Cardiac fibroblast (primary cell): ENCODE results near the gene TGFBI.

Experiments
- DNase-seq, 2 donors: peaks; one replicate each; pipeline versions ENCODE4 v3.0.0 to v3.0.0-alpha.2; 2010; ENCODE audit warnings: low read depth in 2 of 2
- H3K4me3 ChIP-seq, 2 donors: replicated peaks in 1 of 2; 1 replicate in 1 of 2; 2 replicates in 1 of 2; pipeline ENCODE4 v1.5.1; 2011; ENCODE audit warnings: low read depth in 2 of 2, low read length in 2 of 2, mild to moderate bottlenecking in 2 of 2, moderate library complexity in 1 of 2
- CTCF ChIP-seq: IDR thresholded peaks from one replicate; pipeline ENCODE4 v1.5.1; 2011; ENCODE audit warnings: low read depth, mild to moderate bottlenecking, low read length, inconsistent platforms

Gene TGFBI

DNA sequence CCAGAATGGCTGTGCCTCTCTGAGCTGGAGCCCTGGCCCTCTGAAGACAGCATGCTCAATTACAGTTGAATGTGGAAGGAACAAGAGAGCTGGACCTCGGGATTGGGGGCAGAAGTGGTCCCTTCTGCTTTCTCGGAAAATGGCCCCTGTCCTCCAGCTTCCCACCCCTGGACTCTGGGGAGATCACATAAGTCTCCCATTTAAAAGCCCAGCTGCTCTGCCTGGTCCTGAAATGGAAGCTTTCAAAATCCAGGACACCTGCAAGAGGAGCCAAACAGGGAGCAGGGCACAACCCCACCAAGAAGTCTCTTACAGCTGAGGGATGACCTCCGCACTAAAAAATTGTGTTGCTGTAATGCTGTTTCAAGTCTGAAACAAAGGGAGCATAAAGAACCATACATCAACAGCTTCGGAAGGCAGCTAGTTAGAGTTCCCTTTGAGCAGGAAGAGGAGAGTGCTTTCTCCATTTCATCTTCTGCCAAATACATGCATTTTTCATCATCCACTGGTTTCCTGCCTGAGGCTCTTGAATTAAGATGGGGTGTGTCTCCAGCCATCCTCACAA is 48.2 kb downstream of the TGFBI start:
- DNase-seq = no peak
- TF ChIP-seq CTCF = no peak
- H3K4me3 ChIP-seq = no peak overlapping the region

DNA sequence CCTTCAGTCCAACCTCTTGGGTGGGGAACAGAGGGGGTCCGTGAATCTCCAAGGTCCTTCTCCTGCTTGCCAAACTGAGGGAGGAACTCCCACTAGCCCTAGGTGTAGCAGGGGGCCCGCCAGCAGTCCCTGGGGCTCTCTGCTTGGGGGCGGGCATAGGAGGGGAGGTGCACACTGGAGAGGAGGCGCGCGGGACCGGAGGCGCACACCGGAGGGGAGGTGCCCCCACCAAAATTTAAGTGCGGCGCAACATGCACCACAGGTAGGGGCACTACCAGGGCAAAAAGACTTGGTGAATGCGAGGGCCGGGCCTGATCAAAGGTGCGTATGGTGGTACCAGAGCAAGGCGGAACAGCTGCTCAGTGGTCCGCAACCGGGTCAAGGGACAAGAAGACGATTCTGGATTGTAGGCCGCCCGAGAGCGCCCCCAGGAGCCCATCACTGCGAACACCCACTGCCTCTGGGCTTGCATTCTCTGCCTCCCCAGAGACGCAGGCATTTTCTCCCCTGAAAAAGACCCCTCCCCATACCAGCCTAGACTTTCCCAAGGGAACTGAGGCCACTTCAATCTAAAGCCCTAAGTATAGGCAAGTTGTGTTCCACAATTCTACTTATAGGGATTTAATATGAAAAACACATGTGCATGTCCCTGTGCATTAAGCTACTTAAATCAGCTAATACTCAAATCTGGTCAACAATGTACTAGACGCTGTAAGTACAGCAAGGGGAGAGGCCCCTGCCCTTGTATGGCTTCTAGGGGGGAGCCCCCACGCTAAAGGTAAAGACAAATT is 50.6 kb downstream of the TGFBI start:
- TF ChIP-seq CTCF = no peak
- peak overlapping the region; percentile 45 to 57 for H3K4me3 ChIP-seq

GRCh38 chr5:136080113-136080482 is 51.3 kb downstream of the TGFBI start:
- DNase-seq = peak in 1 of 2 donors; percentile 34
- peak overlapping the region; percentile 45 to 57 for H3K4me3 ChIP-seq
- TF ChIP-seq CTCF = no peak

More for the DNA sequence above, 50.6 kb downstream of the TGFBI start:
- no peak for DNase-seq

GRCh38 chr5:136080483-136081216 is 51.9 kb downstream of the TGFBI start:
- peak; percentile 96 to 98 for DNase-seq

DNA sequence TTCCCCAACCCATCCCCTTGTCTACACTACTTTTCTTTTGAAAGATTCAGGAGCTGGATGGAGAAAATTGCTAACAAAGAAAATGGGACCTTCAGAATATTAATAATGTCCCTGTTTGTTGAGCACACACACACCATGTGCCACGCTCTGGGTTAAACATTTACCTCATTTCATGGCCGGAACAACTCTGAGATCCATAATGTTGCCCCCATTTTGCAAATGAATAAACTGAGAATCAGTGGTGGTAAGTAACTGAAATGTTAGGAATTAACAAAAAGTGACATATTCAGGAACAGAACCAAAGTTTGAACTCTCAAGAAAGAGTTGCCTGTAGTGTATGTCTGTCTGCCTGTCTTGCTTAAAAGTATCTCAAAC is 52.4 kb downstream of the TGFBI start:
- no peak for DNase-seq
- no peak for TF ChIP-seq CTCF
- peak overlapping the region in 1 of 2 donors; percentile 57 for H3K4me3 ChIP-seq

More at GRCh38 chr5:136080483-136081216, 51.9 kb downstream of the TGFBI start:
- peak overlapping the region; percentile 45 to 57 for H3K4me3 ChIP-seq
- TF ChIP-seq CTCF = no peak

- peak; percentile 84 to 86 for DNase-seq
- TF ChIP-seq CTCF = peak; percentile 90
- H3K4me3 ChIP-seq = no peak overlapping the region
These were observed 53.8 kb downstream of the TGFBI start for GRCh38 chr5:136082390-136083193.
